ENCODE measurements around the gene NSG2.
"Not testable (repeated sequence)": the region's sequence is repeated elsewhere in the genome, so short reads cannot be mapped to it uniquely, and the experiment has no call there.

The NSG2 gene

GRCh38 chr5:174063082-174063756, 17.7 kb downstream of the NSG2 start:
- no peak for DNase-seq

- no peak for DNase-seq
Measured at GRCh38 chr5:174064171-174064570, 18.7 kb downstream of the NSG2 start.

GRCh38 chr5:174065528-174066197, 20.2 kb downstream of the NSG2 start:
- DNase-seq = no peak

GRCh38 chr5:174067499-174067898, 22.0 kb downstream of the NSG2 start:
- no peak for DNase-seq

GRCh38 chr5:174071484-174071883, 26.0 kb downstream of the NSG2 start:
- no peak for DNase-seq

- DNase-seq = no peak
Measured at GRCh38 chr5:174073122-174073660, 27.7 kb downstream of the NSG2 start.

GRCh38 chr5:174074369-174074768, 28.9 kb downstream of the NSG2 start:
- no peak for DNase-seq

GRCh38 chr5:174078416-174078815, 32.9 kb downstream of the NSG2 start:
- DNase-seq = no peak

GRCh38 chr5:174082286-174082685, 36.8 kb downstream of the NSG2 start:
- DNase-seq = no peak

GRCh38 chr5:174083056-174083827, 37.7 kb downstream of the NSG2 start:
- no peak for DNase-seq

GRCh38 chr5:174084691-174085154, 39.2 kb downstream of the NSG2 start:
- no peak for DNase-seq

- no peak for DNase-seq
Measured at GRCh38 chr5:174086751-174087150, 41.2 kb downstream of the NSG2 start.

- DNase-seq = no peak
Measured at GRCh38 chr5:174087783-174088182, 42.3 kb downstream of the NSG2 start.

GRCh38 chr5:174090129-174090528, 44.6 kb downstream of the NSG2 start:
- DNase-seq = no peak

- no peak for DNase-seq
Measured at GRCh38 chr5:174093123-174093522, 47.6 kb downstream of the NSG2 start.

- DNase-seq = no peak
Measured at GRCh38 chr5:174094857-174095606, 49.5 kb downstream of the NSG2 start.

- DNase-seq = no peak
Measured at GRCh38 chr5:174096619-174097018, 51.1 kb downstream of the NSG2 start.

- DNase-seq = no peak
Measured at GRCh38 chr5:174097486-174098185, 52.1 kb downstream of the NSG2 start.

- DNase-seq = no peak
Measured at GRCh38 chr5:174098694-174099093, 53.2 kb downstream of the NSG2 start.

- no peak for DNase-seq
Measured at GRCh38 chr5:174100490-174100889, 55.0 kb downstream of the NSG2 start.

- DNase-seq = no peak
Measured at GRCh38 chr5:174101195-174101730, 55.8 kb downstream of the NSG2 start.

GRCh38 chr5:174102574-174102973, 57.1 kb downstream of the NSG2 start:
- not testable (repeated sequence) for DNase-seq

All from NCI-H446 treated with DMSO at 0.1 percent for 48 hours (cell line).